ENCODE data around the gene PIP4K2A. TPM values are rescaled to one million over a fixed set of nuclear protein-coding genes. Genes with fewer than 3 reads are reported as not detected.

Gene PIP4K2A
- total RNA-seq, 1 donor from 2014 or later = 34.9 TPM

DNA sequence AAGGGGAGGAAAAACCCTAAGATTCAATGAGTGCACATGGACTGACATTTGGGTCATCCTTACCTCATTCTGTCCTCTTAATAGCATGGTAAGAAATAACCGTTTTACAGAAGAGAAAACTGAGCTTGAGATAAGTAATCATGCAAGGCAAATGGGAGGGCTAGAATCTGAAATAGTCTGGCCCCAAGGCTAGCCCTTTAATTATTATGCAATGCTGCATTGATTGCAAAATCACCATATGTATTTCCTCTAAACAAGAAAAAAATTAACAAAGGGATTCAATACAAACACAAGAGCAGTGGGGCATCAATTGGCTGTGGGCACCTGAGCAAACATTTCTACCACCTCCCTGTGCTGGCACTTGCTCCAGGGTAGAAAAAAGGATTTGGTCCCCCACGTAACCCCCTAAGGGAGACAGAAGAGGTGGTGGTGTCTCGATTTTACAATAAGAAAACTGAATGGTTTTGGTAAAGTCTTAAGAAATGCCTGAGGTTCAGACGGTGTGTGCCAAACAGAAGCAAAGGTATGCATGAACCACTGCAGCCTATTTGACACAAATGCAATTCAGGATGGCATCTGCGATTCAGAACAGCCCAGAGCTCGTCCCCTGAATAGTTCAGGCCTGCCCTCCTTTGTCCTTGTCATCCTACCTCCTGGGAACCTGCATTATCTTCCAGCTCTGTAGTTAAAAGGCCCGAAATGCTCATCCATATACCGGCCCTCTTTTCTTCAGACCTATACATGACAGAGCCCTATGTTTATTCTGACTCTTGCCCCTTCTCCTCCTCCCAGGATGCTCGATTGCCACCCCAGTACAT lies 23.6 kb downstream of the PIP4K2A start:
- DNase-seq (ENCODE audit: low spot score in 2 of 2) = no peak
- no peak overlapping the region for H3K27ac ChIP-seq

DNA sequence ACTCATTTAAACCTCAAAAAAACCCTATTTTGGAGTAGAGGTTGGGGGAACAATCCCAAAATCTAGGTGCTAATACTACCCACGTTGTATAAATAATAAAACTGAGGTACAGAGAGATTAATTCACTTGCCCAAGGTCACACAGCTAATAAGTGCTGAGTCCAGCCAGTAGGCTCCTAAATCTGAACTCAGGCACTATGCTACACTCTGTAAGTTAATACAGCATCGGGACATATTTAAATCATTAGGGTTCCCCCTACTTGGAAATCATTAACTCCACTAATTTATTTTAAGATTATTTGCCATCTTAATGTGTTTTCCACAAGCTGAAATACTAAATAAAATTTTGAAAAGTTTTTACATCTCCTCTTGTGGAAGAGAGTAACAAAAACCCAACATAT lies 24.2 kb downstream of the PIP4K2A start:
- Histone ChIP-seq H3K9me3 (no peaks in the 10 kb centered on the region), H3K4me1 (peaks cover 0 to 7% of the 10 kb centered on the region in 2 donors), H3K27ac (no peak overlapping the region), H3K4me3 (no peak overlapping the region), H3K36me3 (no peaks in the 10 kb centered on the region), H3K27me3 (no peaks in the 10 kb centered on the region)
- intact Hi-C loops (cut with DNase I) = no loop called here
- TF ChIP-seq, protein P1, sequence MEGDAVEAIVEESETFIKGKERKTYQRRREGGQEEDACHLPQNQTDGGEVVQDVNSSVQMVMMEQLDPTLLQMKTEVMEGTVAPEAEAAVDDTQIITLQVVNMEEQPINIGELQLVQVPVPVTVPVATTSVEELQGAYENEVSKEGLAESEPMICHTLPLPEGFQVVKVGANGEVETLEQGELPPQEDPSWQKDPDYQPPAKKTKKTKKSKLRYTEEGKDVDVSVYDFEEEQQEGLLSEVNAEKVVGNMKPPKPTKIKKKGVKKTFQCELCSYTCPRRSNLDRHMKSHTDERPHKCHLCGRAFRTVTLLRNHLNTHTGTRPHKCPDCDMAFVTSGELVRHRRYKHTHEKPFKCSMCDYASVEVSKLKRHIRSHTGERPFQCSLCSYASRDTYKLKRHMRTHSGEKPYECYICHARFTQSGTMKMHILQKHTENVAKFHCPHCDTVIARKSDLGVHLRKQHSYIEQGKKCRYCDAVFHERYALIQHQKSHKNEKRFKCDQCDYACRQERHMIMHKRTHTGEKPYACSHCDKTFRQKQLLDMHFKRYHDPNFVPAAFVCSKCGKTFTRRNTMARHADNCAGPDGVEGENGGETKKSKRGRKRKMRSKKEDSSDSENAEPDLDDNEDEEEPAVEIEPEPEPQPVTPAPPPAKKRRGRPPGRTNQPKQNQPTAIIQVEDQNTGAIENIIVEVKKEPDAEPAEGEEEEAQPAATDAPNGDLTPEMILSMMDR (IDR thresholded peaks at IDR 0.05) = no peak
- no peak for DNase-seq (ENCODE audit: low spot score in 2 of 2)

More for the DNA sequence above, 23.6 kb downstream of the PIP4K2A start:
- TF ChIP-seq, protein P1 (IDR thresholded peaks at IDR 0.05) = no peak
- Histone ChIP-seq H3K27me3 (no peaks in the 10 kb centered on the region), H3K4me3 (no peak overlapping the region), H3K9me3 (no peaks in the 10 kb centered on the region), H3K4me1 (peaks cover 0 to 5% of the 10 kb centered on the region in 2 donors), H3K36me3 (no peaks in the 10 kb centered on the region)
- intact Hi-C loops (cut with DNase I) = no loop called here

DNA sequence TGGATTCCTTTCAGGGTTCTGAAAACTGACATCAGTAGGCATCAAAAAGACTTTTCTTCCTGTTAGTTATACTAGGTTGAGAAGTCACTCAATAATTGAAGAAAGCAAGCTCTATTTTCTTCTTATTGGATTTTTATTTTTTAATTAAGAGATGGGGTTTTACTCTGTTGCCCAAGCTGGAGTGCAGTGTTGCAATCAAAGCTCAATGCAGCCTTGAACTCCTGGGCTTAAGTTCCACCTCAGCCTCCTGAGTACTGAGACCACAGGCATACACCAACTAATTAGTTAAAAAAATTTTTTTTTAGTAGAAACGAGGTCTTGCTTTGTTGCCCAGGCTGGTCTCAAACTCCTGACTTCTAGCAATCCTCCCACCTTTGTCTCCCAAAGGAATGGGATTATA lies 28.0 kb downstream of the PIP4K2A start:
- TF ChIP-seq, protein P1 (IDR thresholded peaks at IDR 0.05) = no peak
- Histone ChIP-seq H3K9me3 (no peaks in the 10 kb centered on the region), H3K27me3 (no peaks in the 10 kb centered on the region), H3K4me3 (no peak overlapping the region), H3K4me1 (peaks cover 0 to 38% of the 10 kb centered on the region in 2 donors), H3K27ac (no peak overlapping the region), H3K36me3 (no peaks in the 10 kb centered on the region)
- DNase-seq (ENCODE audit: low spot score in 2 of 2) = no peak
- intact Hi-C loops (cut with DNase I) = no loop called here

DNA sequence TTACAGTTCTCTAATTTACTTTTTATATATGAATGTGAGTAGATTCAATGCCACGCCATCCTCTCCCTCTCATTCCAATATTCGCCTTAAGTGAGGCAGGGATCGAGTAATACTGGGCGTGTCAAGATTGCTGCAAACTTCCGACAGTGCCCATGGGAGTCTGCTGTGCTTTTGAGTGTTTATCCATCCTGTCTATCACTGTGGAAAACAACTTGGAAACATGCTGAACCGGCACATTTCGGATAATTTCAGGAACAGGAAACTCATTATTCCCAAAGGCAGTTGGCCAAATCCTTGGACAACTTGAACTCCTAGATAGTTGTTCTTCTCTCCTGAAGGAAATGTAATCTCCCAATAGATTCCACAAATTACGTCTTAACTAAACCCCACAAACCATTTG lies 28.5 kb downstream of the PIP4K2A start:
- H3K36me3 ChIP-seq = no peaks in the 10 kb centered on the region
- intact Hi-C loops (cut with DNase I) = no loop called here
- H3K9me3 ChIP-seq = no peaks in the 10 kb centered on the region
- no peak for DNase-seq (ENCODE audit: low spot score in 2 of 2)
- no peak overlapping the region for H3K4me3 ChIP-seq
- peaks cover 0 to 41% of the 10 kb centered on the region in 2 donors for H3K4me1 ChIP-seq
- H3K27ac ChIP-seq = no peak overlapping the region
- H3K27me3 ChIP-seq = no peaks in the 10 kb centered on the region
- TF ChIP-seq, protein P1 (IDR thresholded peaks at IDR 0.05) = no peak

DNA sequence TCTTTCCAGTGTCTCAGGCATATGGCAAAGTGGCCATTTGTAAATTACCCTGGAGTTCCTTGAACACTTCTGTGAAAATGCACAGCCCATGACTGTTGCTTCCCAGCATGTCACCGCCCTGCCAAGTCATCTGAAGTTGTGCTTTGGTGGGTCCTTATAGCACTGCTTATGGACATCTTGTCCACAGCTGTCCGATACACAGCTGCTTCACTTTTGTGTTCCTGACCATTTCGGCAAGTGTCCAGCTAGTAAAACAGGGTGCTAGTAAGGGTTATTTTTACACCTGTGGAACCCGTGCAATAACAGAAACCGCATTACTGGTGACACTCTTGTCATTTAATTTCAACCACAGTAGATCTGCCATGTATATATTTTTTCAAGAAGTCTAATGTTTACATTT lies 29.7 kb downstream of the PIP4K2A start:
- Histone ChIP-seq H3K27ac (peak overlapping the region in 1 of 2 donors; percentile 19), H3K9me3 (no peaks in the 10 kb centered on the region), H3K4me3 (no peak overlapping the region), H3K36me3 (no peaks in the 10 kb centered on the region), H3K27me3 (no peaks in the 10 kb centered on the region), H3K4me1 (peaks cover 0 to 41% of the 10 kb centered on the region in 2 donors)
- no peak for DNase-seq (ENCODE audit: low spot score in 2 of 2)
- intact Hi-C loops (cut with DNase I) = no loop called here
- TF ChIP-seq, protein P1 (IDR thresholded peaks at IDR 0.05) = no peak
